H9 (cell line): ENCODE results near the gene GALNT15. TPM values are rescaled to one million over a fixed set of nuclear protein-coding genes. Genes with fewer than 3 reads are reported as not detected.

Source experiments
- DNase-seq: peaks from one replicate; pipeline ENCODE4 v3.0.0-alpha.2; 2017
- H2AFZ ChIP-seq: one replicate; pipeline ENCODE4 v1.6.1; 2013; ENCODE audit warnings: mild to moderate bottlenecking, low read length, control low read depth, moderate library complexity
- H2AK5ac ChIP-seq: 2 replicates; pipeline ENCODE4 v1.6.1; 2013; ENCODE audit warnings: low read length, control low read depth, mixed read lengths; ENCODE audit not compliant: insufficient read length
- H2BK120ac ChIP-seq: one replicate; pipeline ENCODE4 v1.6.1; 2013; ENCODE audit warnings: low read depth, mild to moderate bottlenecking, low read length, control low read depth, inconsistent platforms; ENCODE audit not compliant: poor library complexity, severe bottlenecking
- H2BK12ac ChIP-seq: 2 replicates; pipeline ENCODE4 v1.6.1; 2013; ENCODE audit warnings: low read length, control low read depth, mixed read lengths, low read depth; ENCODE audit not compliant: insufficient read length
- H2BK15ac ChIP-seq: 2 replicates; pipeline ENCODE4 v1.6.1; 2013; ENCODE audit warnings: low read depth, low read length, control low read depth
- H2BK20ac ChIP-seq: one replicate; pipeline ENCODE4 v1.6.1; 2013; ENCODE audit warnings: low read depth, mild to moderate bottlenecking, low read length, control low read depth, inconsistent platforms; ENCODE audit not compliant: poor library complexity, severe bottlenecking
- H2BK5ac ChIP-seq: 2 replicates; pipeline ENCODE4 v1.6.1; 2013; ENCODE audit warnings: low read length, control low read depth, mixed read lengths; ENCODE audit not compliant: insufficient read length
- H3K14ac ChIP-seq: 2 replicates; pipeline ENCODE4 v1.6.1; 2013; ENCODE audit warnings: low read length, control low read depth; ENCODE audit not compliant: insufficient read depth
- H3K18ac ChIP-seq: 2 replicates; pipeline ENCODE4 v1.6.1; 2013; ENCODE audit warnings: low read depth, mild to moderate bottlenecking, mixed read lengths, low read length, control low read depth; ENCODE audit not compliant: insufficient read length
- H3K23ac ChIP-seq: 2 replicates; pipeline ENCODE4 v1.6.1; 2013; ENCODE audit warnings: low read length, control low read depth, mixed read lengths, low read depth; ENCODE audit not compliant: insufficient read length
- H3K23me2 ChIP-seq: 2 replicates; pipeline ENCODE4 v1.6.1; 2013; ENCODE audit warnings: low read depth, mild to moderate bottlenecking, mixed read lengths, low read length, control low read depth; ENCODE audit not compliant: insufficient read length, poor library complexity, severe bottlenecking
- H3K27ac ChIP-seq: 2 replicates; pipeline ENCODE4 v1.5.1; 2013; ENCODE audit warnings: low read length, control low read depth, mixed read lengths, low read depth; ENCODE audit not compliant: insufficient read length
- H3K27me3 ChIP-seq: 2 replicates; pipeline ENCODE4 v1.6.1; 2013; ENCODE audit warnings: low read length, control low read depth, inconsistent platforms; ENCODE audit not compliant: insufficient read depth
- H3K4ac ChIP-seq: 2 replicates; pipeline ENCODE4 v1.6.1; 2013; ENCODE audit warnings: low read depth, mild to moderate bottlenecking, control low read depth, inconsistent platforms, low read length, moderate library complexity
- H3K4me1 ChIP-seq: 2 replicates; pipeline ENCODE4 v1.6.1; 2013; ENCODE audit warnings: low read length, control low read depth, inconsistent platforms; ENCODE audit not compliant: insufficient read depth
- H3K4me2 ChIP-seq: 2 replicates; pipeline ENCODE4 v1.6.1; 2013; ENCODE audit warnings: low read length, control low read depth, mixed read lengths; ENCODE audit not compliant: insufficient read length, insufficient read depth
- H3K56ac ChIP-seq: 2 replicates; pipeline ENCODE4 v1.6.1; 2013; ENCODE audit warnings: low read depth, mild to moderate bottlenecking, mixed read lengths, low read length, control low read depth; ENCODE audit not compliant: insufficient read length
- H3K79me1 ChIP-seq: 2 replicates; pipeline ENCODE4 v1.6.1; 2013; ENCODE audit warnings: low read depth, mild to moderate bottlenecking, moderate library complexity, low read length, control low read depth, inconsistent platforms; ENCODE audit not compliant: insufficient read depth, poor library complexity, severe bottlenecking
- H3K79me2 ChIP-seq: 2 replicates; pipeline ENCODE4 v1.6.1; 2013; ENCODE audit warnings: low read length, control low read depth, inconsistent platforms; ENCODE audit not compliant: insufficient read depth
- H3K9ac ChIP-seq: 2 replicates; pipeline ENCODE4 v1.6.1; 2013; ENCODE audit warnings: low read length, control low read depth, mixed read lengths; ENCODE audit not compliant: insufficient read length; ENCODE audit errors: extremely low read depth
- H3K9me3 ChIP-seq: one replicate; pipeline ENCODE4 v1.6.1; 2013; ENCODE audit warnings: low read depth, low read length, inconsistent platforms; ENCODE audit not compliant: control insufficient read depth
- H3T11ph ChIP-seq: one replicate; pipeline ENCODE4 v1.6.1; 2013; ENCODE audit warnings: mild to moderate bottlenecking, low read length, control low read depth, inconsistent platforms
- H4K20me1 ChIP-seq: one replicate; pipeline ENCODE4 v1.6.1; 2013; ENCODE audit not compliant: control insufficient read depth, insufficient read length, insufficient read depth
- H4K5ac ChIP-seq: 2 replicates; pipeline ENCODE4 v1.6.1; 2013; ENCODE audit warnings: low read depth, mild to moderate bottlenecking, mixed read lengths, low read length, control low read depth; ENCODE audit not compliant: insufficient read length
- H4K8ac ChIP-seq: replicated peaks from 2 replicates; pipeline ENCODE4 v1.6.1; 2013; ENCODE audit warnings: low read length, control low read depth, mixed read lengths, low read depth; ENCODE audit not compliant: insufficient read length
- H4K91ac ChIP-seq: 2 replicates; pipeline ENCODE4 v1.6.1; 2013; ENCODE audit warnings: low read depth, mild to moderate bottlenecking, moderate library complexity, mixed read lengths, low read length, control low read depth; ENCODE audit not compliant: insufficient read length
- H3K27ac Mint-ChIP-seq, 3 experiments: 2 replicates in 2 of 3; 3 replicates in 1 of 3; pipeline ENCODE4 v1.8.0; 2020 to 2021; ENCODE audit warnings: mixed read lengths in 3 of 3, mild to moderate bottlenecking in 1 of 3, moderate library complexity in 1 of 3
- H3K27me3 Mint-ChIP-seq: 2 replicates; pipeline ENCODE4 v1.8.0; 2021; ENCODE audit warnings: low read depth, mild to moderate bottlenecking, moderate library complexity, mixed read lengths
- H3K36me3 Mint-ChIP-seq, 3 experiments: 2 replicates in 2 of 3; 3 replicates in 1 of 3; pipeline ENCODE4 v1.8.0; 2020 to 2021; ENCODE audit warnings: low read depth in 3 of 3, mixed read lengths in 3 of 3; ENCODE audit not compliant: insufficient read depth in 1 of 3
- H3K4me1 Mint-ChIP-seq, 2 experiments: 2 replicates each; pipeline ENCODE4 v1.8.0; 2020; ENCODE audit warnings: mixed read lengths in 2 of 2
- H3K4me3 Mint-ChIP-seq, 2 experiments: 2 replicates in 1 of 2; 3 replicates in 1 of 2; pipeline ENCODE4 v1.8.0; 2020 to 2021; ENCODE audit warnings: mild to moderate bottlenecking in 2 of 2, mixed read lengths in 2 of 2, moderate library complexity in 1 of 2
- H3K9me3 Mint-ChIP-seq, 2 experiments: 2 replicates in 1 of 2; 3 replicates in 1 of 2; pipeline ENCODE4 v1.8.0; 2020; ENCODE audit warnings: mild to moderate bottlenecking in 2 of 2, mixed read lengths in 2 of 2, moderate library complexity in 1 of 2
- CTCF ChIP-seq: fragments of 200-600 bp; sonication (generic); conservative IDR thresholded peaks from 3 replicates; pipeline ENCODE4 v1.8.0; 2021; ENCODE audit warnings: antibody characterized with exemption, mild to moderate bottlenecking
- whole genome bisulfite sequencing: extraction: QIAGEN DNeasy Blood & Tissue Kit; methylation state at CpG from one replicate; pipeline ENCODE4 v1.1.7; 2013; ENCODE audit warnings: missing lambda C conversion rate, low lambda C conversion rate, mixed read lengths; ENCODE audit not compliant: insufficient read length; ENCODE audit errors: extremely low coverage; 5-methylcytosine and 5-hydroxymethylcytosine counted together
- total RNA-seq: library from RNA; stranded (reverse); gene quantifications from 2 replicates; pipeline ENCODE4 v1.2.1, GENCODE V29; 2021

Gene GALNT15
- total RNA-seq, 1 experiment from 2014 or later, result 0.04 TPM

- no peak overlapping the region for H3K9ac ChIP-seq
- no peaks in the 10 kb centered on the region for H3K79me1 ChIP-seq
- no peak overlapping the region for H2BK12ac ChIP-seq
- no peaks in the 10 kb centered on the region for H3K9me3 ChIP-seq
- H3K4ac ChIP-seq, result no peak overlapping the region
- H2BK20ac ChIP-seq, result no peak overlapping the region
- no peak overlapping the region for H3K4me2 ChIP-seq
- no peak overlapping the region for H2BK5ac ChIP-seq
- no peaks in the 10 kb centered on the region for H4K20me1 ChIP-seq
- no peak overlapping the region for H3K18ac ChIP-seq
- H2AFZ ChIP-seq, result no peak overlapping the region
- no peak overlapping the region for H4K8ac ChIP-seq
- no peak overlapping the region for H3K23ac ChIP-seq
- H3K27ac ChIP-seq, result no peak overlapping the region
- H3K4me1 ChIP-seq, result no peaks in the 10 kb centered on the region
- H3K23me2 ChIP-seq, result no peaks in the 10 kb centered on the region
- no peak overlapping the region for H3K14ac ChIP-seq
- no peak overlapping the region for H3K27ac Mint-ChIP-seq
- no peaks in the 10 kb centered on the region for H3K9me3 Mint-ChIP-seq
- H3K27me3 ChIP-seq, result no peaks in the 10 kb centered on the region
- TF ChIP-seq CTCF, result no peak
- WGBS, result no CpG with 5 or more reads among the region's 5 CpGs
- H3T11ph ChIP-seq, result no peak overlapping the region
- H3K36me3 Mint-ChIP-seq, result no peaks in the 10 kb centered on the region
- no peak overlapping the region for H3K56ac ChIP-seq
- no peaks in the 10 kb centered on the region for H3K4me1 Mint-ChIP-seq
- no peak for DNase-seq
- H4K91ac ChIP-seq, result no peak overlapping the region
- H2AK5ac ChIP-seq, result no peak overlapping the region
- no peak overlapping the region for H2BK120ac ChIP-seq
- H3K27me3 Mint-ChIP-seq, result peaks cover 2% of the 10 kb centered on the region; the same call in 1 of the 2 replicates
- no peak overlapping the region for H3K4me3 Mint-ChIP-seq
- no peak overlapping the region for H2BK15ac ChIP-seq
- no peaks in the 10 kb centered on the region for H3K79me2 ChIP-seq
- no peak overlapping the region for H4K5ac ChIP-seq
Observed at GRCh38 chr3:16187213-16187790, 12.8 kb downstream of the GALNT15 start.
